Cardiac fibroblast (primary cell): Measurements from ENCODE around the gene ZNF74.

Experiments
- DNase-seq, 2 donors: peaks; one replicate each; pipeline versions ENCODE4 v3.0.0 to v3.0.0-alpha.2; 2010; ENCODE audit warnings: low read depth in 2 of 2
- H3K4me3 ChIP-seq, 2 donors: replicated peaks in 1 of 2; 1 replicate in 1 of 2; 2 replicates in 1 of 2; pipeline ENCODE4 v1.5.1; 2011; ENCODE audit warnings: low read depth in 2 of 2, low read length in 2 of 2, mild to moderate bottlenecking in 2 of 2, moderate library complexity in 1 of 2
- TF ChIP-seq, protein P1 (sequence below): IDR thresholded peaks from one replicate; pipeline ENCODE4 v1.5.1; 2011; ENCODE audit warnings: low read depth, mild to moderate bottlenecking, low read length, inconsistent platforms

ZNF74 gene

DNA sequence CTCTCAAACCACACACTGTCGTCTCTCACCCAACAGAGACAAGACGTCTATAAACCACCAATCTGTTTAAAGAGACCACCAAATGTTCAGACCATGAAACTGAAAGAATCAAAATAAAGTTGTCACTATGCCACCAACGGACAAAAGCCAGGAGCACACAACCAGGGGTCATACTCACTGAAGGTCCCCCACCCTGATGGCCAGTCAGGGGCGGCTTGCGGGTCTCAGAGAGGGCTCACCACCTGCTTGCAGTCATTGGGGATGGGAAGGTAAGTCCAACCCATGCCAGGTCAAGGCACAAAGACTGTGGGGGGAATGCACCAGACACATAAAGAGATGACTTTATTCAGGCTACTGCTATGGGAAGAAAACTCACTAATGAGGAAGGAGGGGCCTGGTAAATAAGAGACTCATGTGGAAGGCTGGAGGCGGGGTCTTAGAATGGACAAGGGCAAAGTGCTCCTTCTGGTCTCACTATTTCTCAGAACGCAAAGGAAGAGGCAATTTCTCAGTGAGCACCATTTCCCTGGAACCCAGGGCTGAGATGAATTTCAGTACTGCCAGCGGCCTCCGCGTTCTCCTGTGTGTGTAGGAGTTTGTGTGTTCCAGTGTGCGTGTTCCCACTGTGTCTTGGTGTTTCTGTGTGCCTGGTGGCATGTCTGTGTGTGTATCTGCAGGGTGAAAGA lies 26.3 kb downstream of the ZNF74 start:
- TF ChIP-seq, protein P1, sequence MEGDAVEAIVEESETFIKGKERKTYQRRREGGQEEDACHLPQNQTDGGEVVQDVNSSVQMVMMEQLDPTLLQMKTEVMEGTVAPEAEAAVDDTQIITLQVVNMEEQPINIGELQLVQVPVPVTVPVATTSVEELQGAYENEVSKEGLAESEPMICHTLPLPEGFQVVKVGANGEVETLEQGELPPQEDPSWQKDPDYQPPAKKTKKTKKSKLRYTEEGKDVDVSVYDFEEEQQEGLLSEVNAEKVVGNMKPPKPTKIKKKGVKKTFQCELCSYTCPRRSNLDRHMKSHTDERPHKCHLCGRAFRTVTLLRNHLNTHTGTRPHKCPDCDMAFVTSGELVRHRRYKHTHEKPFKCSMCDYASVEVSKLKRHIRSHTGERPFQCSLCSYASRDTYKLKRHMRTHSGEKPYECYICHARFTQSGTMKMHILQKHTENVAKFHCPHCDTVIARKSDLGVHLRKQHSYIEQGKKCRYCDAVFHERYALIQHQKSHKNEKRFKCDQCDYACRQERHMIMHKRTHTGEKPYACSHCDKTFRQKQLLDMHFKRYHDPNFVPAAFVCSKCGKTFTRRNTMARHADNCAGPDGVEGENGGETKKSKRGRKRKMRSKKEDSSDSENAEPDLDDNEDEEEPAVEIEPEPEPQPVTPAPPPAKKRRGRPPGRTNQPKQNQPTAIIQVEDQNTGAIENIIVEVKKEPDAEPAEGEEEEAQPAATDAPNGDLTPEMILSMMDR = no peak
- H3K4me3 ChIP-seq = no peak overlapping the region
- DNase-seq = no peak

DNA sequence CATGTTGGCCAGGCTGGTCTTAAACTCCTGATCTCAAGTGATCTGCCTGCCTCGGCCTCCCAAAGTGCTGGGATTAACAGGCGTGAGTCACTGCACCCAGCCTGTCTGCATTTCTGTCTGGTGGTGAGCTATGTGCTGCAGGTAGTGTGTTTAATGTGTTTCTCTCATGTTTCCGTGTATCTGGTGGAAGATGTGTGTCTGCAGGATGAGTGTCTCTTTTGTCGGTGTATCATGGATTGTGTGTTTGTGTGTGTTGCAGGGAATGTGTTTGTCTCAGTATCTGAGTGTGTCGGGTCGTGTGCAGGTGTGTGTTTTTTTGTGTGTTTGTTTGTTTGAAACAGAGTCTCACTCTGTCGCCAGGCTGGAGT lies 27.5 kb downstream of the ZNF74 start:
- no peak for DNase-seq
- TF ChIP-seq, protein P1 = no peak
- H3K4me3 ChIP-seq = no peak overlapping the region

DNA sequence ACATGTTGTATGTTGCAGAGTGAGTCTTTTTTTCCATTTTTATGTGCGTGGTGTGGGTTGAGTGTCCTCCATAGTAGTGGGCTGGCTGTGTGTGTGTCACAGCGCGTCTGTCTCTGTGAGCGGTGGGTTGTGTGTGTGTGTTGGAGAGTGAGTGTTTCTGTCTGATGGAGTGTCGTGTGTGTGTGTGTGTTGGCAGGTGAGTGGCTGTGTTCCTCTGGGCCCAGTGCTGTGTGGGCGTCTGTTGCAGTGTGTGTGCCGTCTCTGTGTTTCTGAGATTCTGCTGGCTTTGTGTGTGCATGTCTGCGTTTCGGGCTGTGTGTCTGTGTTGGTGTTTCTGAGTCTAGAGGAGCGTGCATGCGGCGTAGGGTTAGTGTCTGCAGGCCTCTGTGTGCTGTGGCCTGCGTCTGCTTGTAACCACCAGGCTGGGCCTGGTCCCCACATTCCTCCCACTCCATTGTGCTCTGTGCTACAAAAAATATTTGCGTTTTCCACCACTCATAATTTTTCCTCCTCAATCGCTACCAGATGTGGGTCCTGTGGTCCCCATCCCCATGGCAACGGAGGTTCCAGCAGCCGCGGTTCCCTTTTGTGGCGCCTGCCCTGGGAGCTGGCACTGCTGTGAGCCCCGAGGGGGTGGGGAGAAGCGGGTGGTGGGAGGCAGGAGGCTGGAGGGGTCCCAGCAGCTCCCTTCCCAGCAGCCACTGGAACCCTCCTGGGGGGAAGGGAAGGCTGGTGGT lies 28.5 kb downstream of the ZNF74 start:
- TF ChIP-seq, protein P1 = no peak
- DNase-seq = no peak
- H3K4me3 ChIP-seq = no peak overlapping the region

GRCh38 chr22:20423008-20423905 lies 29.3 kb downstream of the ZNF74 start:
- H3K4me3 ChIP-seq = no peak overlapping the region
- peak in 1 of 2 donors; percentile 56 for DNase-seq
- TF ChIP-seq, protein P1 = no peak

DNA sequence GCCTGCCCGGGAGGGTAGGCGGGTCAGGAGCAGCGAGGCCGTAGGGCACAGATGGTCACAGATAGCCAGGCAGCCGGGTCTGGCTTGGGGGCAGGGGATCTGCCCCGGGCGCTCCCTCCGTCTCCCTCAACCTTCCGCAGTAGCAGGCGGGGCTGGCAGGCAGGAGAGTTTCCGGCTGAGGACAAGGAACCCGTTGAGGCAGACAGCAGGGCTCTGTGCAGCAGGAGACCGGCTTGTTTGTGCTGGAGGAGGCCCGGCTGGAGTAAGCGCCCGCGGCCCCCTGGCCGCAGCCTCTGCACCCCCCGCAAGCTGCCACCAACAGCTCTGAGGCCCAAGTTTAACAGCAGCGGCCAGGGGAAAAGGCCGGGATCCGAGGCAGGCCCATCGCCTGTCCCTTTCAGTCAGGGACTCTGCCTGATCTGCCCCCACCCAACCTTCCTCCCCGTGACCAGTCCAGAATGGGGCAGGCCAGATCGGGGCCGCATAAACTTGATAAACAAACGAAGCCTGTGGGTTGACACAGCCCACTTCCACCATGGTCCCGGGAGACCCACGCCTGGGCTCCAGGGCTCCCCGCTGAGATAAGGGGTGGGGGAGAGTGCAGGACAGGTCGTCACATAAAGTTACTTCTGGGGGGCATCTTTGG lies 30.1 kb downstream of the ZNF74 start:
- no peak overlapping the region for H3K4me3 ChIP-seq
- TF ChIP-seq, protein P1 = no peak
- DNase-seq = no peak

GRCh38 chr22:20424568-20424931 lies 30.6 kb downstream of the ZNF74 start:
- TF ChIP-seq, protein P1 = no peak
- no peak for DNase-seq
- no peak overlapping the region for H3K4me3 ChIP-seq
